ENCODE results near the gene GJA4.
"Not testable (repeated sequence)": the region's sequence is repeated elsewhere in the genome, so short reads cannot be mapped to it uniquely, and the experiment has no call there.

Gene GJA4

DNA sequence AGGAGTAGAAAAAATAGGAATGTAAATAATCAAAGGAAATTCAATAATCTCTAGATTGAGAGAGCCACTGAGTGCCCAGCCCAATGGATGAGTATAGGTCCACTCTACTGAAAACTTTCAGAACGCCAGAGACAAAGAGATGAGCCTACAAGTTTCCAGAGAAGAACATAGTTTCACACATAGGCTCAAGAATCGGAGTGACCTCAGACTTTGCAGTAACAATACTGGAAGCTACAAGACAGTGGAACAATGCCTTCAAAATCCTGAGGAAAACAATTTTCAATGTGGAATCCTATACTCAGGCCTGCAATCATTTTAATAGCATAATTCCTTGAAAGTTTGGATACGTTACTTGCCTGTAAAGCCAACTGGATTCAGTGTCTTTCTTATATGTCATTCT, 11.0 kb downstream of the GJA4 start:
- Histone ChIP-seq H3K9me3 (ENCODE audit: control insufficient read depth in 5 of 5, low read length in 5 of 5) (peaks cover 0 to 6% (median 0%) of the 10 kb centered on the region in 5 donors), H3K36me3 (ENCODE audit: control insufficient read depth in 5 of 5, insufficient read depth in 5 of 5, low read length in 5 of 5) (no peaks in the 10 kb centered on the region)

DNA sequence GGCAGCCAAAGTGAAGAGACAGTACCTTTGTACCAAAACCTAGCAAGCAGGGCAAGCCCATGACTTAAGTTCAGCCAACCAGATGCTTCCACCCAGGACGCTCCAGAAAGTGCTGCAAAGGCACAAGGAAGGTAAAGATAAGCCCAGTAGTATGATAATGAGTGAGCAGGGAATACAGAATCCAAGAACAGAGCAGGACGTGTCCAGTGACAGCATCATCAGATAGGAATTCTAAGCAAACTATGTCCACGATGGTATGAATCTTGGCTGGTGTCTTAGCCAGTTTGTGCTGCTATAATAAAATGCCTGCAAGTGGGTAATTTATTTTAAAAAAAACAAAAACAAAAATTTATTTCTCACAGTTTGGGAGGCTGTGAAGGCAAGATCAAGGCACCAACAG, 13.6 kb downstream of the GJA4 start:
- H3K27me3 ChIP-seq (ENCODE audit: control insufficient read depth in 5 of 5, insufficient read depth in 4 of 5, low read length in 5 of 5), result no peaks in the 10 kb centered on the region
- no peak overlapping the region for H3K4me3 ChIP-seq (ENCODE audit: low read depth in 1 of 5, low read length in 5 of 5)
- no peaks in the 10 kb centered on the region for H3K4me1 ChIP-seq (ENCODE audit: control insufficient read depth in 5 of 5, insufficient read depth in 5 of 5, low read length in 5 of 5)
- H3K27ac ChIP-seq (ENCODE audit: low read depth, low read length), result no peak overlapping the region
- no peaks in the 10 kb centered on the region for H3K36me3 ChIP-seq (ENCODE audit: control insufficient read depth in 5 of 5, insufficient read depth in 5 of 5, low read length in 5 of 5)
- H3K9me3 ChIP-seq (ENCODE audit: control insufficient read depth in 5 of 5, low read length in 5 of 5), result peaks cover 0 to 6% (median 0%) of the 10 kb centered on the region in 5 donors
- no peak overlapping the region for H3K9ac ChIP-seq (ENCODE audit: low read length in 5 of 5)

More for the DNA sequence above, 11.0 kb downstream of the GJA4 start:
- no peak overlapping the region for H3K9ac ChIP-seq (ENCODE audit: low read length in 5 of 5)
- H3K27ac ChIP-seq (ENCODE audit: low read depth, low read length), result no peak overlapping the region
- no peaks in the 10 kb centered on the region for H3K4me1 ChIP-seq (ENCODE audit: control insufficient read depth in 5 of 5, insufficient read depth in 5 of 5, low read length in 5 of 5)
- H3K27me3 ChIP-seq (ENCODE audit: control insufficient read depth in 5 of 5, insufficient read depth in 4 of 5, low read length in 5 of 5), result no peaks in the 10 kb centered on the region
- no peak overlapping the region for H3K4me3 ChIP-seq (ENCODE audit: low read depth in 1 of 5, low read length in 5 of 5)

DNA sequence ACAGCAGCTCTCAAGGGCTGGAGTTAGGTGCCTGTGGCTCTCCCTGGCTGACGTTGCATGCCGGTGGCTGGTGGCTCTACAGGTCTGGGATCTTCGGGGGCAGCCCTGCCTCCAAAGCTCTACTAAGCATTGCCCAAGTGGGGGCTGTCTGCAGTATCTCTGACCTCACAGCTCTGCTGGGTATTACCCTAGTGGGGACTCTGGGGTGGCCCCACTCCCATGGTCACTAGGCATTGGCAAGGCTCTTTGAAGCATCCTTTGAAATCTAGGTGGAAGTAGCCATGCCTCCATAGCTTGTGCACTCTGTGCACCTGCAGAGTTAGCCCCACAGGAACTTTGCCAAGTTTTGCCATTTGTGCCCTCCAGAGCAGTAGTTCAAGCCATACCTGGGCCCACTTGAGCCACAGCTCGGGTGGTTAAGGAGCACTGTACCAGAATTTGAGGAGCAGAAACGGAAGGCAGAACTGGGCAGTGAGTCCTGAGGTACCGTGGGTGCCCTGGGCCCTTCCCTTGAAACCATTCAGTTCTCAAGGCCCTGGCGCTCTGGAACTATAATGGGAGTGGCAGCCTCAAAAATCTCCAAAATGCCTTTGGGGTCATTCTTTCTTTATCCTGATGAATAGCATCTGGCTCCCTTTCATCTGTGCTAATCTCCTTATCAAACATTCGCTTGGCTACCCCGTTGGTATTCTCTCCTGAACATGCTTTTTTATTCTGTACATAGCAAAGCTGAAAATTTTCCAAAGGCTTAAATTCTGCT, 15.4 kb downstream of the GJA4 start:
- no peaks in the 10 kb centered on the region for H3K4me1 ChIP-seq (ENCODE audit: control insufficient read depth in 5 of 5, insufficient read depth in 5 of 5, low read length in 5 of 5)
- H3K27me3 ChIP-seq (ENCODE audit: control insufficient read depth in 5 of 5, insufficient read depth in 4 of 5, low read length in 5 of 5), result no peaks in the 10 kb centered on the region
- H3K9me3 ChIP-seq (ENCODE audit: control insufficient read depth in 5 of 5, low read length in 5 of 5), result peaks cover 0 to 6% (median 0%) of the 10 kb centered on the region in 5 donors
- H3K4me3 ChIP-seq (ENCODE audit: low read depth in 1 of 5, low read length in 5 of 5), result no peak overlapping the region
- H3K9ac ChIP-seq (ENCODE audit: low read length in 5 of 5), result no peak overlapping the region
- no peak overlapping the region for H3K27ac ChIP-seq (ENCODE audit: low read depth, low read length)
- H3K36me3 ChIP-seq (ENCODE audit: control insufficient read depth in 5 of 5, insufficient read depth in 5 of 5, low read length in 5 of 5), result no peaks in the 10 kb centered on the region

DNA sequence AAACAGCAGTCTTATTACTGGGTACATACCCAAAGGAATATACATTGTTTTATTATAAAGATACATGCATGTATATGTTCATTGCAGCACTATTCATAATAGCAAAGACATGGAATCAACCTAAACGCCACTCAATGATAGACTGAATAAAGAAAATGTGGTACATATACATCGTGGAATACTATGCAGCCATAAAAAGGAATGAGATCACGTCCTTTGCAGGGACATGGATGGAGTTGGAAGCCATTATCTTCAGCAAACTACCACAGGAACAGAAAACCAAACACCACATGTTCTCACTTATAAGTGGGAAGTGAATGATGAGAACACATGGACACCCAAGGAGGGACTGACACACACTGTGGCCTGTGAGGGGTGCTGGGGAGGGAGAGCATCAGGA, 18.0 kb downstream of the GJA4 start:
- not testable (repeated sequence) for H3K4me3 ChIP-seq (ENCODE audit: low read depth in 1 of 5, low read length in 5 of 5); H3K9ac ChIP-seq (ENCODE audit: low read length in 5 of 5); H3K27ac ChIP-seq (ENCODE audit: low read depth, low read length); H3K4me1 ChIP-seq (ENCODE audit: control insufficient read depth in 5 of 5, insufficient read depth in 5 of 5, low read length in 5 of 5); H3K27me3 ChIP-seq (ENCODE audit: control insufficient read depth in 5 of 5, insufficient read depth in 4 of 5, low read length in 5 of 5); H3K36me3 ChIP-seq (ENCODE audit: control insufficient read depth in 5 of 5, insufficient read depth in 5 of 5, low read length in 5 of 5); H3K9me3 ChIP-seq (ENCODE audit: control insufficient read depth in 5 of 5, low read length in 5 of 5)

DNA sequence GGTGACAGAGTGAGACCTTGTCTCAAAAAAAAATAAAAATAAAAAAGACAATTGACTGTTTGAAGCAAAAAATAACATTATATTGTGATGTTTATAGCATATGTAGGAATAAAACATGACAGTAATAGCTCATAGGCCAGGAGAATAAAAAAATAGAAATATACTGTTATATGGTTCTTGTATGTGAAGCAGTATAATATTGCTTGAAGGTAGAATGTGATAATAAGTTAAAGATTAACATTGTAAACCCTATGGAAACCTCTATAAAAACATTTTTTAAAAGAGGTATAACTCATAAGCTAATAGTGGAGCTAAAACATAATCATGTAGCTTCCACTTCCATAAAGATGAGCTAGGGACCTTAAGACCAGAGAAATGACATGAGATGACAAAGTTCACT, 23.5 kb downstream of the GJA4 start:
- H3K9ac ChIP-seq (ENCODE audit: low read length in 5 of 5), result no peak overlapping the region
- no peak overlapping the region for H3K27ac ChIP-seq (ENCODE audit: low read depth, low read length)

DNA sequence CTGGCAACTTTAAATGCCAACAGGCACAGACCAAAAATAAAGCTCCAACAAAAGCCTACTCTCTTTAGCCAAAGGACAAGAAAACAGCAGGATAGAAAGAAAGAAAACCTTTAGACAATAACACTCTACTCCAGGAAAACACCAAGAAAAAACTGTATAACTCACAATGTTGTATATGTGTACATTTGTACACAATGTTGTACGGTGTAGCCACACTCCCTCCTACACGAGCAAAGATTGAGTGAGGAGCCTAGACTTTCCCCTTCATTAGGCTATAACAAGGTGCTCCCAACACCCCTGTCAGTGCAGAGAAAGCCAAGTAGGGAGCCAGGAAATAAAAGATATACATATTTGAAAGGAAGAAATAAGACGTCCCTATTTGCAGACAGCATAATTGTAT, 24.0 kb downstream of the GJA4 start:
- no peaks in the 10 kb centered on the region for H3K36me3 ChIP-seq (ENCODE audit: control insufficient read depth in 5 of 5, insufficient read depth in 5 of 5, low read length in 5 of 5)
- H3K27ac ChIP-seq (ENCODE audit: low read depth, low read length), result no peak overlapping the region
- no peaks in the 10 kb centered on the region for H3K27me3 ChIP-seq (ENCODE audit: control insufficient read depth in 5 of 5, insufficient read depth in 4 of 5, low read length in 5 of 5)
- H3K4me3 ChIP-seq (ENCODE audit: low read depth in 1 of 5, low read length in 5 of 5), result no peak overlapping the region
- no peaks in the 10 kb centered on the region for H3K4me1 ChIP-seq (ENCODE audit: control insufficient read depth in 5 of 5, insufficient read depth in 5 of 5, low read length in 5 of 5)
- H3K9ac ChIP-seq (ENCODE audit: low read length in 5 of 5), result no peak overlapping the region
- H3K9me3 ChIP-seq (ENCODE audit: control insufficient read depth in 5 of 5, low read length in 5 of 5), result peaks cover 0 to 4% (median 0%) of the 10 kb centered on the region in 5 donors

More for the DNA sequence above, 23.5 kb downstream of the GJA4 start:
- no peak overlapping the region for H3K4me3 ChIP-seq (ENCODE audit: low read depth in 1 of 5, low read length in 5 of 5)
- no peaks in the 10 kb centered on the region for H3K36me3 ChIP-seq (ENCODE audit: control insufficient read depth in 5 of 5, insufficient read depth in 5 of 5, low read length in 5 of 5)
- no peaks in the 10 kb centered on the region for H3K27me3 ChIP-seq (ENCODE audit: control insufficient read depth in 5 of 5, insufficient read depth in 4 of 5, low read length in 5 of 5)
- no peaks in the 10 kb centered on the region for H3K4me1 ChIP-seq (ENCODE audit: control insufficient read depth in 5 of 5, insufficient read depth in 5 of 5, low read length in 5 of 5)
- H3K9me3 ChIP-seq (ENCODE audit: control insufficient read depth in 5 of 5, low read length in 5 of 5), result peaks cover 0 to 4% (median 0%) of the 10 kb centered on the region in 5 donors

DNA sequence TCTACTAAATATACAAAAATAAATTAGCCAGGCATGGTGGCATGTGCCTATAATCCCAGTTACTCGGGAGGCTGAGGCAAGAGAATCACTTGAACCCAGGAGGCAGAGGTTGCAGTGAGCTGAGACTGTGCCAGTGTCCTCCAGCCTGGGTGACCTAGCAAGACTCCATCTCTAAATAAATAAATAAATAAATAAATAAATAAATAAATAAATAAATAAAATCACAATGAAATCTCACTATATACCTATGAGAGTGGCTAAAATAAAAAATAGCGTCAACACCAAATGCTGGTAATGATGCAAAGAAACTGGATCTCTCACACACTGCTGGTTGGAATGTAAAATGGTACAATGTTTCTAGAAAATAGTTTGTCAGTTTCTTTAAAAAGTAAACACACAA, 26.1 kb downstream of the GJA4 start:
- H3K27me3 ChIP-seq (ENCODE audit: control insufficient read depth in 5 of 5, insufficient read depth in 4 of 5, low read length in 5 of 5); H3K4me3 ChIP-seq (ENCODE audit: low read depth in 1 of 5, low read length in 5 of 5); H3K9ac ChIP-seq (ENCODE audit: low read length in 5 of 5); H3K27ac ChIP-seq (ENCODE audit: low read depth, low read length); H3K36me3 ChIP-seq (ENCODE audit: control insufficient read depth in 5 of 5, insufficient read depth in 5 of 5, low read length in 5 of 5); H3K4me1 ChIP-seq (ENCODE audit: control insufficient read depth in 5 of 5, insufficient read depth in 5 of 5, low read length in 5 of 5); H3K9me3 ChIP-seq (ENCODE audit: control insufficient read depth in 5 of 5, low read length in 5 of 5): not testable (repeated sequence)

DNA sequence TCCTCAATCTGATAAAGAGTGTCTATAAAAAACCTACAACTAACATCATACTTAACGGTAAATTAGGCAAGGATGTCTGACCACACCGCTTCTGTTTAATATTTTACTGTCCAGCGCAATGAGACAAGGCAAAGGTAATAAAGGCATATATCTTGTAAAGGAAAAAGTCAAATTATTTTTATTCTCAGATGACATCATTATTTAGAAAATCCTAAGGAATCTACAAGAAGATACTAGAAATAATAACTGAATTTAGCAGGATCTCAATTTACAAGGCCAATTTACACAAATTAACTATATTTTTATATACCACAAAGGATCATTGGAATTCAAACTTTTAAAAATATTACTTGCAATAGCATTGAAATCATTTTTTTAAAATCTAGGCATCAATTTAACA, 29.4 kb downstream of the GJA4 start:
- Histone ChIP-seq H3K27ac (ENCODE audit: low read depth, low read length) (no peak overlapping the region), H3K9me3 (ENCODE audit: control insufficient read depth in 5 of 5, low read length in 5 of 5) (peaks cover 0 to 12% (median 7%) of the 10 kb centered on the region in 5 donors), H3K4me3 (ENCODE audit: low read depth in 1 of 5, low read length in 5 of 5) (no peak overlapping the region), H3K36me3 (ENCODE audit: control insufficient read depth in 5 of 5, insufficient read depth in 5 of 5, low read length in 5 of 5) (peaks cover 0 to 5% (median 0%) of the 10 kb centered on the region in 5 donors), H3K27me3 (ENCODE audit: control insufficient read depth in 5 of 5, insufficient read depth in 4 of 5, low read length in 5 of 5) (no peaks in the 10 kb centered on the region), H3K9ac (ENCODE audit: low read length in 5 of 5) (no peak overlapping the region), H3K4me1 (ENCODE audit: control insufficient read depth in 5 of 5, insufficient read depth in 5 of 5, low read length in 5 of 5) (peaks cover 0 to 6% (median 0%) of the 10 kb centered on the region in 5 donors)

DNA sequence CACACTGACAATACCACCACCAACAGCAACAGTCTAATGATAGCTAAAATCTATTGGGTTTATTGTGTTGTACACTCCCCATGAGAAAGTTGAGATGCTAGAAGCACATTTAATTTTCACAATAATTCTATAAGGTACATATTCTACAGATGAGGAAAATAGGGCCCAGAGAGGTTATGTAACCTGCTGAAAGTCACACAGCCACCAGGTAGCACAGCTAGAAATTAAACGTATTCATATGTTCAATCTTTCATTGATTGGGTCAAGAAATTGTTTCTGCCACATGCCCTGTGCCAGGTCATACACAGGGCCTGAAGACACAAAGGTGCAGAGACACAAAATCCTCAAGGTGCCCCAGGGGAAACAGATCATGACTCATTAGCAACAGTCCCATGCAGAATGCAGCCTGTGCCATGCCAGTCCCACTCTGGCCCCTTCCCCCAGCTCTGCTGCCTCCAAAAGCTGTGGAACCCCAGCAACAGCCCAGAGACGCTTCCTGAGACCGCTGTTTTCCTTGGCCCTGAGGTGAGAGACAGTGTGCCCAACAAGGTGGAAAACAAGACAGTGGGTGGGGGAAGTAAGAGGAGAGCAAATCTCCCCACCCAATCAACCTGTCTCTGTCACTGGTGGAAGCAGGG, 32.1 kb downstream of the GJA4 start:
- H3K9ac ChIP-seq (ENCODE audit: low read length in 5 of 5), result no peak overlapping the region
- H3K27ac ChIP-seq (ENCODE audit: low read depth, low read length), result no peak overlapping the region

DNA sequence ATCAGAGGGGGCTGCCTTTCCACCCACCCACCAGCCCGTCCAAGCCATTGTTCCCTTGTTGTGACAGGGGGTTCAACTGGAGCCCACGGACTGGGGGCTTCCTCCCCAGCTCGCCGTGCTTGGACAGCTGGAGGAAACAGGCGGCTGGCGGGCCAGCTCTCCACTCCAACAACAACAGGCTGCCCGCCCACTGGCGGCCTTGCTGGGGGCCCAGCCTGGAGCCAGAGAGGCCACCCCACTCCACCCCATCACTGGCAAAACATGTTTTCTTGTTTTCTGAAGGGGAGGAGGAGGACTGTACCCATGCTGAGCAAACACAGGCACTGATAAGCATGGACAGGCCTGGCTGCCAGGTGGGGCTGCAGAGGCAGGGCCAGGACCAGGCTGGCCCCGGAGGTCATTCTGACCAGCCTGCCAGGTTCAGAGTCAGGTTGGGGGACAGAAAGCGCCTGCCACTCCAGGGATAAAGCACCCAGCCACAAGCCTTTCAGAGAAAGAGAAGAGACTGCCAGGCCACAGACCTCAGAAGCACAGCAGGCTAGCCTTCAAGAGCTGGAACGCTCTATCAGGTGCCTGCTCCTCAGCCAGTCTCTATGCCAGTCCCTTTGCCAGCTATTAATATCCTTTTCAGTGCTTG, 32.8 kb downstream of the GJA4 start:
- no peak overlapping the region for H3K4me3 ChIP-seq (ENCODE audit: low read depth in 1 of 5, low read length in 5 of 5)
- H3K36me3 ChIP-seq (ENCODE audit: control insufficient read depth in 5 of 5, insufficient read depth in 5 of 5, low read length in 5 of 5), result peaks cover 0 to 5% (median 0%) of the 10 kb centered on the region in 5 donors
- H3K9me3 ChIP-seq (ENCODE audit: control insufficient read depth in 5 of 5, low read length in 5 of 5), result peaks cover 0 to 12% (median 7%) of the 10 kb centered on the region in 5 donors
- H3K4me1 ChIP-seq (ENCODE audit: control insufficient read depth in 5 of 5, insufficient read depth in 5 of 5, low read length in 5 of 5), result peaks cover 0 to 11% (median 0%) of the 10 kb centered on the region in 5 donors
- no peak overlapping the region for H3K9ac ChIP-seq (ENCODE audit: low read length in 5 of 5)
- no peaks in the 10 kb centered on the region for H3K27me3 ChIP-seq (ENCODE audit: control insufficient read depth in 5 of 5, insufficient read depth in 4 of 5, low read length in 5 of 5)
- H3K27ac ChIP-seq (ENCODE audit: low read depth, low read length), result no peak overlapping the region

More for the DNA sequence above, 32.1 kb downstream of the GJA4 start:
- Histone ChIP-seq H3K4me3 (ENCODE audit: low read depth in 1 of 5, low read length in 5 of 5) (no peak overlapping the region), H3K9me3 (ENCODE audit: control insufficient read depth in 5 of 5, low read length in 5 of 5) (peaks cover 0 to 12% (median 7%) of the 10 kb centered on the region in 5 donors), H3K27me3 (ENCODE audit: control insufficient read depth in 5 of 5, insufficient read depth in 4 of 5, low read length in 5 of 5) (no peaks in the 10 kb centered on the region), H3K4me1 (ENCODE audit: control insufficient read depth in 5 of 5, insufficient read depth in 5 of 5, low read length in 5 of 5) (peaks cover 0 to 11% (median 0%) of the 10 kb centered on the region in 5 donors), H3K36me3 (ENCODE audit: control insufficient read depth in 5 of 5, insufficient read depth in 5 of 5, low read length in 5 of 5) (peaks cover 0 to 5% (median 0%) of the 10 kb centered on the region in 5 donors)

Data from subcutaneous abdominal adipose tissue (tissue), 5 donors.